ENCODE measurements around the gene GSTT2B.
A peak's percentile ranks its signal among the peaks of the same experiment; 100 is the strongest.
"Not testable (repeated sequence)": the region's sequence is repeated elsewhere in the genome, so short reads cannot be mapped to it uniquely, and the experiment has no call there.

The GSTT2B gene

DNA sequence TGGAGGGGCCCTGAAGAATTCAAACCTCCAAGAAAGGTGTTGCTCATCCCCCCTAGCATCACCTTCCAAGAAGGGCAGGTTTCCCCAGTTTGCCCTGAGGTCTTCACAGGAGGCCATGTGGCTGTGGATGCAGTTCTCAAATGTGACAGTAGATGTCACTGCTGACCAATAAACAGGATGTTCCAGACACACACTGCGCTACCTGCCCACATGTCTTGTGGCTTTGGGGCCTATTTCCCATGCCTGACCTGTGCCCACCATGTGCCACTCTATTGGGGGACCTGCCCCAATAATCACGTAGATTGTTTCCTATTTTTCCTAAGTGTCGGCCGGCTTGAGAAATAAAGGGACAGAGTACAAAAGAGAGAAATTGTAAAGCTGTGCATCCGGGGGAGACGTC is 23.4 kb upstream of the GSTT2B start:
- DNase-seq = peak; percentile 33

DNA sequence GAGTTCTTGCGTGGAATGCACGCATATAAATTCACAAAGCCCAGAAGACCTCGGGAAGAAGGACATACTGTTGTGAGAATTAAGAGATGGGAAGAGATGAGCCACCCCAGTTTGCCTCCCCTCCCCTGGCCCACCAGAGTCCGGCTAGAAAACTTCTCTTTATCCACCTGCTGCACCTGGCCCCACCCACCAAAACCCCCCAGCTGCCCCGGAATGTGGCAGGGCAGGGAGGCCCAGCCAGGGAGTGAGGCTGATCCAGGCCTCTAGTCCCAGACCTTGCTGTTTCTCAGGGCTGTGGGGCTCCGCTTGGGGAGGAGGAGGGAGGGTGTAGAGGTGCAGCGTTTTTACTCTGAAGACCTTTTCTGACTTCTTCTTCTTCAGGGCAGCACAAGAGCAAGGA is 19.6 kb upstream of the GSTT2B start:
- not testable (repeated sequence) for DNase-seq

DNA sequence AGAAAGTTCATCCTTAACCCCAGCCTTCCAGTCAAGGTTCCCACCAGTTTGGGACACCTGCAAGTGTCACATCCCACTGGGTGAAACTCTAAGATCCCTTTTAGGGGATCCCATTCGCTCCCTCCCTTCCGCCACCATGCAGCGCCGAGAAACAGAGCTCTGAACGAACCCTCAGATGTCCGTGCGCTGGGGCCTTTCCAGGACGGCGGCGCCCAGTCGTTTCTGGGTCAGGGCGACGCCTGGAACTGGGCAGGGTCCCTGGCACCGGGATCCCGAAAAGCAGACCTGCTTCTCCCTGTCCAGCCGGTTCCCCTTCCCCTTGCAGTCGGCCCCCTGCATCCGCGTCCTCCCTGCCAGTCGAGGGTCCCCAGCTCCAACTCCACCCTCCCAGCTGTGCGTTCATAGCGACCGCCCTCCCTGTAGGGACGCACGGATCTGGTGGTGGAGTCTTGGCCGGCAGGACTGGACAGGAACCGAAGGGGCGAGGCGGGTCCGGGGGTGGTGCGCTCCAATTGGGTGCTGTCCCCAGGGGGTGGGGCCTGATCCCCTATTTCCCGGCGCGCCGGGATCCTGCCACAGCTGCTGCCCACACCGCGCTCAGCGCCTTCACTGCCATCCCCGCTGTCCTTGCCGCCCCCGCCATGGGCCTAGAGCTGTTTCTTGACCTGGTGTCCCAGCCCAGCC is 18.7 kb upstream of the GSTT2B start, which contains the start of gene GSTT2:
Gene GSTT2 (plus strand): TSS at position 578 of the 684 bp plus-strand sequence.
- DNase-seq = not testable (repeated sequence)

DNA sequence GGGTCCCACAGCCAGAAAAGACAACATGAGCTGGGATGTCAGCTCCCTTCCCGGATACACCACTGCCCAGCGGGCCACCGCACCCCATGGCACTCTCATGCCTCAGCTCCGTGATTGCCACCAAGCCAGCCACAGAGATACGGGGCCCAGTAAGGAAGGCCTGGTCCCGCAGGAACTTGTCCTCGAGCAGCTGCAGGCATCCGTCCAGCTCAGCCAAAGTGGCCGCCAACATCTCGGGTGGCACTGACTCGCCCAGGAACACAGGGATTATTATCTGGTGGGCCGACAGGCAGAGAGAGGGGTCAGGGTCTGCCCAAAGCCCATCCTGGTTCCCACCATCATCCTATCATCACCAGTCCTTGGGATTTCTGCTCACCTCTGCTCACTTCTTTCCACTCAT is 16.3 kb upstream of the GSTT2B start:
- not testable (repeated sequence) for DNase-seq

DNA sequence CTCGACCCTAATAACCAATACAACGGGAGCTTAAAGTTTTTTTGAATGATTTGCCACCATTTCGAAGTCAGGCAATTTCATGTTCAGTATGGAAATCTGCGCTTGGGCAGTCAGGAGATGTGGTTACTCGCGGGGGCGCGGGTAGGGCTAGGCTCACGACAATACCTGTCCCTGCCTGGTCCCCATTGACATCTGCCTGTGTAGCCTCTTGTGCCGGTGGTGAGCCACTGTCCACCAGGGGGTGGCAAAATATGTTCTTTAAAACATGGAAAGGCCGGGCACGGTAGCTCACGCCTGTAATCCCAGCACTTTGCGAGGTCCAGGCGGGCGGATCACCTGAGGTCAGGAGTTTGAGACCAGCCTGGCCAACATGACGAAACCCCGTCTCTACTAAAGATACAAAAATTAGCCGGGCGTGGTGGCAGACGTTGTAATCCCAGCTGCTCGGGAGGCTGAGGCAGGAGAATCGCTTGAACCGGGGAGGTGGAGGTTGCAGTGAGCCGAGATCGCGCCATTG is 13.9 kb upstream of the GSTT2B start:
- not testable (repeated sequence) for DNase-seq

DNA sequence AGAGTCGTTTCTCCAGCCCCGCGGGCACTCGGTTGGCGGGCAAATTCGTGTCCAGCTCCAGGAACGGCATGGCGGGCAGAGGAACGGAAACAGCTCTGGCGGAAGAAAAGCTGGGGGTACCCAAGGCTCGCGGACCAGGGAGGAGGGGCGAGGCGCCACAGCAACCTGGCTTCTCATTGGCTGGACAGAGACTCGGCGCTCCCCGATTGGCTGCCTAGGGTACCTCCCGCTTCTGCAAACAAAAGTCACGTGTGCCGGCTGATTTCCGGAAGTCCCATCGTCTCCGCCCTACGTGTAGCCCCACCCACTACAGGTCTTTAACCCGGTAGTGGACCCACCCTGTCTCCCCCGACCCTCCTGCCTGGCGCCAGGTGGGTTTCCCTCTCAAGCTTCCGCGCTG is 13.3 kb upstream of the GSTT2B start, which contains the start of gene DDT:
Gene DDT (minus strand): TSS at position 97 of the 400 bp plus-strand sequence. CDS start 27 bp downstream, at position 70.
- DNase-seq = not testable (repeated sequence)

DNA sequence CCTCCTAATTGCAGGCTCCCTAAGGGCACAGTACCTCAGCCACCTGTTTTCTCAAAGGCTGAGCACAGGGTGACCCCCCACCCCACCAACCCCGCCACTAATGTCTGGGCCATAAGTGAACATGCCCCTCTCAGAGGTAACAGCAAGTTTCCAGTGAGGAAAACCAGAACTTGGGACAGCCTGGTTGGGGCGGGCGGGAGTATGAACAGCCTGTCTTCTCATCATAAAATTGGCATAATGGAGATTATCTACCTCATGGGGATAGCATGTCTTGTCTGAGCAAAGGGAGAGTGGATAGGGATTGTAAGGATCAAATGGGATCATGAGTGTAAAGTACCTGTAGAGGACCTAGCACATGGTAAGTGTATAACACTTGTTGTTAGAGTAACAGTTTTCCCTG is 10.9 kb upstream of the GSTT2B start:
- DNase-seq = not testable (repeated sequence)

DNA sequence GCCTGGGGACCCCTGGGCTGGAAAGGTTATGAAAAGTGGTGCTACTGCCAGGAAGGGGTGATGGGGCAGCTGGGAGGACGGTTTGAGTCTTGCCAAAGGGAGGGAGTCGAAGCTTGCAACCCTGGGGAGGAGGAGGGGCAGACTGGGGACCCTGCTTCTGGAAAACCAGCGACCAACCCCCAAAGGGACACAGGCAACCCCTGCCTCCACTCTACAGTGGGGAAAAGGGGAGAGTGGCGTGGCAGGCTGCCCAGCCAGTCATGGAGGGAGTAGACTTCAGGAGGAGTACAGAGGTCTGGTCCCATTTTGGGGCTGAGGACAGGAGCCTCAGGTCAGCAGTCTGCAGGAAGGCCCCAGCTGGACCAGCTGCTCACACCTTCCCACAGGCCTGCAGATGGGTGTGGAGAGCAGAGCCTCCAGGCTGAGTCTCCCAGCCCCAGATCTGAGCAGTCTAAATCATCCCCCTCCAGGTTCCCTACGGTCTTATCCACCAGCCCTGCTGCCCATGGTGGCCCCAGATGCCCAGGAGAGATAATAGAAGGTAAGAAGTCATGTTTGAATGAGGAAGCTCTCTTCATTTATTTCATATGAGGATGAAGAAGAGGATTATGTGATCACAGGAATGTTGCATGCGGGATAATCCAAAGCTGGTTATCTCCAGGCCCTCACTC is 10.0 kb upstream of the GSTT2B start:
- no peak for DNase-seq

DNA sequence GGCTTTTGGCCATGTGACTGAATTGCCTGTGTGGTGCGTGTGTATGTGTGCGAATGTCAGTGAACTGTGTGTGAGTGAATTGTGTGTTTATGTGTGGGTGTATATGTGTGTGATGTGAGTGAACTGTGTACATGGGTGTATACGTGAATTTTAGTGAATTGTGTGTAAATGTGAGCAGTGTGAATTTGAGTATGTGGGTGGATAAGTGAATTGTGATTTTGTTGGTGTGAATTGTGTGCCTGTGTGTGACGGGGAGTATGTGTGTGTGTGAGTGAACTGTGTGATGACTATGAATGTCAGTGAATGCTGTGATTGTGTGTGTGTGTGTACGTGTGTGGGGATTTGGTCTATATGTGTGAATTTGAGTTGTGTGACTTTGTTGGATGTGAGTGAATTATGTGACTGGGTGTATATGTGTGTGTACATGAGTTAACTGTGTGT is 9.2 kb upstream of the GSTT2B start:
- no peak for DNase-seq

DNA sequence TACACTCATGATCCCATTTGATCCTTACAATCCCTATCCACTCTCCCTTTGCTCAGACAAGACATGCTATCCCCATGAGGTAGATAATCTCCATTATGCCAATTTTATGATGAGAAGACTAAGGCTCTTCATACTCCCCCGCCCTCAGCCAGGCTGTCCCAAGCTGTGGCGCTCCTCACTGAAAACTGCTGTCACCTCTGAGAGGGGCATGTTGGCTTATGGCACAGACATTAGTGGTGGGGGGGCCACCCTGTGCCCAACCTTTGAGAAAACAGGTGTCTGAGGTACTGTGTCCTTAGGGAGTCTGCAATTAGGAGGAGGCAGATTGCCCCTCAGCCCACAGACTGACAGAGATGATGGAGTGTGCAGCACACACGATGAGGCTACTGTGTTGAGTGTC is 8.1 kb upstream of the GSTT2B start:
- DNase-seq = no peak

DNA sequence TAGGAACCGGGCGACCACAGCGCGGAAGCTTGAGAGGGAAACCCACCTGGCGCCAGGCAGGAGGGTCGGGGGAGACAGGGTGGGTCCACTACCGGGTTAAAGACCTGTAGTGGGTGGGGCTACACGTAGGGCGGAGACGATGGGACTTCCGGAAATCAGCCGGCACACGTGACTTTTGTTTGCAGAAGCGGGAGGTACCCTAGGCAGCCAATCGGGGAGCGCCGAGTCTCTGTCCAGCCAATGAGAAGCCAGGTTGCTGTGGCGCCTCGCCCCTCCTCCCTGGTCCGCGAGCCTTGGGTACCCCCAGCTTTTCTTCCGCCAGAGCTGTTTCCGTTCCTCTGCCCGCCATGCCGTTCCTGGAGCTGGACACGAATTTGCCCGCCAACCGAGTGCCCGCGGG is 5.6 kb upstream of the GSTT2B start, which contains the start of gene DDTL:
Gene DDTL (plus strand): TSS at position 321 of the 400 bp plus-strand sequence. CDS start 27 bp downstream, at position 348.
- not testable (repeated sequence) for DNase-seq

DNA sequence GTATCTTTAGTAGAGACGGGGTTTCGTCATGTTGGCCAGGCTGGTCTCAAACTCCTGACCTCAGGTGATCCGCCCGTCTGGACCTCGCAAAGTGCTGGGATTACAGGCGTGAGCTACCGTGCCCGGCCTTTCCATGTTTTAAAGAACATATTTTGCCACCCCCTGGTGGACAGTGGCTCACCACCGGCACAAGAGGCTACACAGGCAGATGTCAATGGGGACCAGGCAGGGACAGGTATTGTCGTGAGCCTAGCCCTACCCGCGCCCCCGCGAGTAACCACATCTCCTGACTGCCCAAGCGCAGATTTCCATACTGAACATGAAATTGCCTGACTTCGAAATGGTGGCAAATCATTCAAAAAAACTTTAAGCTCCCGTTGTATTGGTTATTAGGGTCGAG is 5.1 kb upstream of the GSTT2B start:
- DNase-seq = not testable (repeated sequence)

DNA sequence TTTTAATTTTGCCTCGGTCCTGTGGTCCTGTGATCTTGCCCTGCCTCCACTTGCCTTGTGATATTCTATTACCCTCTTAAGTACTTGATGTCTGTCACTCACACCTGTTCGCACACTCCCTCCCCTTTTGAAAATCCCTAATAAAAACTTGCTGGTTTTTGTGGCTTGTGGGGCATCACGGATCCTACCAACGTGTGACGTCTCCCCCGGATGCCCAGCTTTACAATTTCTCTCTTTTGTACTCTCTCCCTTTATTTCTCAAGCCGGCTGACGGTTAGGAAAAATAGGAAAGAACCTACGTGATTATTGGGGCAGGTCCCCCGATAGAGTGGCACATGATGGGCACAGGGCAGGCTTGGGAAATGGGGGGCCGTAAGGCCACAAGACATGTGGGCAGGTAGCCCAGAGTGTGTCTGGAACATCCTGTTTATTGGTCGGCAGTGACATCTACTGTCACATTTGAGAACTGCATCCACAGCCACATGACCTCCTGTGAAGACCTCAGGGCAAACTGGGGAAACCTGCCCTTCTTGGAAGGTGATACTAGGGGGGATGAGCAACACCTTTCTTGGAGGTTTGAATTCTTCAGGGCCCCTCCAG is 4.6 kb downstream of the GSTT2B start:
- DNase-seq = peak; percentile 19

DNA sequence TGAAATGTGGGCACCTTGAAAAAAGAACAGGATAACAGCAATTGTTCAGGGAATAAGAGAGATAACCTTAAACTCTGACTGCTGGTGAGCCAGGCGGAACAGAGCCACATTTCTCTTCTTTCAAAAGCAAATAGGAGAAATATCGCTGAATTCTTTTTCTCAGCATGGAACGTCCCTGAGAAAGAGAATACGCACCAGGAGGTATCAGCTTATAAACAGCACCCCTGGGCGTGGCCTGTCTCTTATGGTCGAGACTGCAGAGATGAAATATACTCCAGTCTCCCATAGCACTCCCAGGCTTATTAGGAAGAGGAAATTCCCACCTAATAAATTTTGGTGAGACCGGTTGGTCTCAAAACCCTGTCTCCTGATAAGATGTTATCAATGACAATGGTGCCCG is 5.1 kb downstream of the GSTT2B start:
- DNase-seq = not testable (repeated sequence)

DNA sequence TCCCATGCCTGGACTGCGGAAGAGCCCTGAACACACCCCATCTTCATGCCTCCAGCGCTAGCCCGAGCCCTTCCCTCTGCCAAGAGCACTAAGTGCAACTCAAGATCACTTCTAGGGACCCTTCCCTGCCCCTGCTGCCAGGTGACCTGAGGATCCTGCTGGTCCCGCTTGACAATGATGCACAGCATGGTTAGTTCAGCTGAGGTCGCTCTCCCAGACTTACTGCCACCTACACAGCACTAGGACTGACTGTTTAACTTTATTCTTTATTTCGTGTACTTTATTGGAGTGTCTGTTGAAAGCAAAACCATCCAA is 6.0 kb downstream of the GSTT2B start:
- not testable (repeated sequence) for DNase-seq

DNA sequence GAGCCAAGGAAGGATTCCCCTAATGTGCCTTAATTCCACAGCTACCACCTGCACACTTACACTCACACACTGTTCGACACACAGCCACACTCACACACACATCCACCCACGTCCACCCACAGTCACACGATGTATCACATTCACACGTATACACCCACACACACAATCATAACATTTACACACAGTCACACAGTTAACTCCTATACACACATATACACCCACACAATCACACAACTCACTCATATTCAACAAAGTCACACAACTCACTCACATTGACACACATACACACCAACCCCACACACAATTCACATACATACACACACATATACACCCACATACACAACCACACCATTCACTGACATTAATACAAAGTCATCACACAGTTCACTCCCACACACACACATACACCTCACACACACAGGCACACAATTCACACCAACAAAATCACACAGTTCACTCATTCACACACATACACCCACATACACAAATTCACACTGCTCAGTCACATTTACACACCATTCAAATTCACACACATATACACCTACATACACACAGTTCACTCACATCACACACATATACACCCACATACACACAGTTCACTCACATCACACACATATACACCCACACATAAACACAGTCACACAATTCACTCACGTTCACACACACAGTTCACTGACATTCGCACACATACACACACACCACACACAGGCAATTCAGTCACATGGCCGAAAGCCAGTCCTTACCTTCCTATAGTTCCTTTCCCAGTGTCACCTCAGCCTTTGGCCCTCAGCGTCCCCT is 6.6 kb downstream of the GSTT2B start:
- DNase-seq = not testable (repeated sequence)

DNA sequence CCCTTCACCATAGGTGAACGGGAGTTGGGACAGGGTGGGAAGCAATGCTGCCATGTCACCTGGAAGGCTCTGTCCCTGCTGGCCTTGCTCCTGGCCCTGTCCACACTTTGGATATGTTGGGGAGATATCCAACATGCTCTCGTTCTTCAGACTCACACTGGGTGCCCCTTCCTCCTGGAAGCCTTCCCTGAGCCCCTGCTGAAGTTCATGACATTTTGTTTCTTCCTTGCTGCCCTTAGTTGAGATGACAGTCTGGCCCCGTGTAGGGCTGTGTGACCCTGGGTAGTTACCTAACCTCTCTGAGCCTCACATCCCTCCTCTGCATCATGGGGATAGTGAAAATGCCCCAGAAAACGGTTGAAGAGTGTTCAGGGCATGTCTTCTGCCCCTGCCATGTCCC is 7.5 kb downstream of the GSTT2B start:
- DNase-seq = not testable (repeated sequence)

DNA sequence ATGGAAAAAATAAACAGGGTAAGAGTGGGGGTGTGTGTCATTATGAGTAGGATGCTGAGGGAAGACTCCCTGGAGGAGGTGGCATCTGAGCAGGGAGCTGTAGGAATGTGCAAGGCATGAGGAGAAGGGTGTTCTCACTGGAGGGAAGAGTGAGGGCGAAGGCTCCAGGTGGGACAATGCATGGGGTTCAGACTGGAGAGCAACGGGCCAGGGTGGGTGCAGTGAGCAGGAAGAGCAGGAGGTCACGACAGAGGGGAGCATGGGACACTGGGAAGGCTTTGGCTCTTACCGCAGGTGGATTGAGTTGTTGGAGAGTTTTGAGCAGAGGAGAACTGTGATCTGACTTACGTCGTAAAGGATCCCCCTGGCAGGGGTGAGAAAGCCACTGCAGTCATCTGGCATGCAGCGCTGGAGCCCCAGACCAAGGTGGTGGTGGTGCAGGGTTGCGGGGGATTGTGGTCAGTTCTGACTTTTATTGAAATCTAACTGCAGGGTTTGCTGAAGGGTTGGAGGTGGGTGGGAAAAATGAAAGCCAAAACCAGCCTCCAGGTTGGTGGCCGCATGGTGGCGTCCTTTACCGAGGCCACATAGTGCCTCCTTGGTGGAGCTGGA is 8.1 kb downstream of the GSTT2B start:
- DNase-seq = not testable (repeated sequence)

DNA sequence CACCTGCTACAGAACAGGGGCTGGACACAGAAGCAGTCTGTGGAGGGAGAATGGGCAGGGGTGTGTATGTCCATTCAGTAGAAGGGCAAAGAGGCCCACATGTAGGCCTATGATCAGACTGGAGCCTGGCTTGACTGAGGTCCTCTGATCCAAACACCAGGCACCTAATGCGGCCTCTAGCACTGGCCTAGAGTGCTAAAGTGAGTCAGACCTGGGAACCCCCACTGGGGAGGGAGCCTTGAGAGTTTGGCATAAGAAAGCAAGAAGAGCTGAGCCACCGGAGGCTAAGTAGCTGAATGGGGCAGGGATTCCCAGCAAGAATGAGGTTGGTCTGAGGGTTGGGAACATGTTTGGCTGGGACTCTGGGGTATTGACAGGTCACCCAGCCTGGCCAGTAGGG is 9.6 kb downstream of the GSTT2B start:
- DNase-seq = not testable (repeated sequence)

DNA sequence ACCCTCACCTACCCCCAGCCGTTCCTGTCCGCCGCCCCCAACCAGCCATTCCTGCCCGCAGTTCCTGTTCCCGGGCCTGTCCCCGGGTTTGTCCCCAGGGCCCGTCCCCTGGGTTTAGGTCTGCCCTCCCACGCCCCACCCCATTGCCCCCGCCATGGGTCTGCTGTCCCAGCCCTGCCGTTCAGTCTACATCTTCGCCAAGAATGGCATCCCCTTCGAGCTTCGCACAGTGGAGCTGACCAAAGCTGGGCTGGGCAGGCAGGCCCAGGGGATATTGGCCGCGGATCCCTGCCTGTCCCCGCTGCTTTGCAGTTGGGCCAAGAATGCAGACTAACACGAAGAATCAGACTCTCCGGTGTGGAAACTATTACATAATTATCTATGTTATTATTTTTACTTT is 11.2 kb downstream of the GSTT2B start:
- DNase-seq = not testable (repeated sequence)

DNA sequence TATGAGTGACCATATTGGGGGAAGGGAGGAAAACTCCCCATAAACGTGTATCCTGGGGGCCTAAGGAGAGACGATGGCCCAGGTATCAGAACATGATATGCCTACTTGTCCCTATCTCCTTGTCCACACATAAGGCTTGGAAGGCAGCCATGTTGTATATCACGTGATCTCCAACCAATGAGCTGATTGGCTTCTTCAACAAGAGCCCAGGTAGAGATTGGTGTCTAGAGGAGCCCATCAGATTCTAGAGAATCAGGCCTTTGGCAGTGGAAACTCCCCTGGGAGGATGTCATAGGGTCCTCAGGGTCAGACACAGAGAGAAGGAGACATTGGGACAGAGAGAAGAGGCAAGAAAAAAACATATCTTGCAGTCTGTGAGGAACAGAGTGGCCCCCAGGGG is 13.6 kb downstream of the GSTT2B start:
- not testable (repeated sequence) for DNase-seq

DNA sequence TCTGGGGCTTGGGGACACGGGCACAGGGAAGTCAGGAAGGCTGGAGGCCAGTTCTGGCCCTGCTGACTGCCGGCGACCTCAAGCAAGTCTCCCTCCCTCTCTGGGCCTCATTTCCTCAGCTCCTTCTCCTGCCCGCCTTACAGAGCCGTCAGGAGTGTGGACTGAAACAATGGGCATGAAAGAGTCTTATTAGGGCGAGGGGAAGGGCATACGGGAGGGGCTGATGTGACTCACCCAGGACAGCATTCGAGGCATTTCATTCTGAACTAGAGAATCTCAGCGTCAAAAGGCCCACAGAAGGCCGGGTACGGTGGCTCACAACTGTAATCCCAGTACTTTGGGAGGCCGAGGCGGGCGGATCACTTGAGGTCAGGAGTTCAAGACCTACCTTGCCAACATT is 20.8 kb downstream of the GSTT2B start:
- not testable (repeated sequence) for DNase-seq

Measured in NCI-H1092 treated with DMSO at 0.1 percent for 48 hours (cell line).